Stimulated activated CD4-positive, alpha-beta T cell treated with anti-CD3 and anti-CD28 coated beads, TNF-alpha, amount 100 ng/mL, for 24 hours (primary cell): Measurements from ENCODE around the gene PRAMEF26.
"Not testable (repeated sequence)": the region's sequence is repeated elsewhere in the genome, so short reads cannot be mapped to it uniquely, and the experiment has no call there.

Experiments
- DNase-seq, 3 experiments: peaks; one replicate each; pipeline ENCODE4 v3.0.0-alpha.2; 2020; ENCODE audit warnings: low read depth in 3 of 3

PRAMEF26 gene

GRCh38 chr1:13155909-13156308, at the start of gene PRAMEF26:
Gene PRAMEF26 (minus strand): TSS chr1:13156009. CDS start chr1:13153095, 2,914 bp downstream.
- not testable (repeated sequence) for DNase-seq

GRCh38 chr1:13201309-13201708, 45.5 kb upstream of the PRAMEF26 start, which contains the start of gene PRAMEF13:
Gene PRAMEF13 (minus strand): TSS chr1:13201409. CDS start chr1:13199589, 1,820 bp downstream.
- not testable (repeated sequence) for DNase-seq

DNA sequence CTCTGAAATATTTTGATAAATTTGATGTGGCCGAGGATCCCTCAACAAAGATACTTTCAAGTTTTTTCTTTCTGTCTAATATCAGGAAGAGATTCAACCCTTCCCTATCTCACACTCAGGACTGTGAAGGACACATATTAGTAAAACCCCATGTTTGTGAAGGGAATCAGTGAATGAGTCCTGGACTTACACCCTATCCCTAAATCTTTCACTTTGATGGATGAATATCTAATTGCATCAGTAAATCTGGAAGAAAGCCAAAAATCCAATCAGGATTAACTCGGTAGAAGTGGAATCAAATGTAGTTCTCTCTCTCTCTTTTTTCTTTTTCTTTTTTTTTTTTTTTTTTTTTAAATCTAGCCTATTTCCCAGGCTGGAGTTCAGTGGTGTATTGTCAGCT, 15.7 kb upstream of the PRAMEF26 start, which contains the start of gene PRAMEF9:
Gene PRAMEF9, plus strand, starts transcription at position 301 of the 400 bp plus-strand sequence. CDS start 3,433 bp downstream, outside the sequence.
- not testable (repeated sequence) for DNase-seq

DNA sequence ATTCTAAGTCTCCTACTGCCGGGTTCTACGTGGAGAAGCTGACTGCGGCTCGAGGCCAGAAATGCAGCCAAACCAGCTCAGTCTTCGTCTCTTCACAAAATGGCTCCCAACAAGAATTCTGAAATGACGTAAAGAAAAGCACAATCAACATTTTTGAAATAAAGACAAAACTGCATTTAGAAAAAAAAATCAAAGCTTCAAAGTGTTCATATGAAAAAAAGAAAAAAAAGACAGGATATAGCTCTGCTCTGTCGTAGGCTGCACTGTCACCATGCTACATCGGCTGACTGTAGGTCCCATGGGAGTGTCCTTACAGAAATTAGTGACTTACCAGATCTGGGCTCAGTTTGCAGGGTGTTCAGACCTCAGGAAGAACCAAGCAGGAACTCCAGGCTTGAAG, 9.7 kb upstream of the PRAMEF26 start, which contains the start of gene HNRNPCL4:
Gene HNRNPCL4, minus strand, starts transcription at position 101 of the 400 bp plus-strand sequence. CDS start 164 bp downstream, outside the sequence.
- DNase-seq = not testable (repeated sequence)

DNA sequence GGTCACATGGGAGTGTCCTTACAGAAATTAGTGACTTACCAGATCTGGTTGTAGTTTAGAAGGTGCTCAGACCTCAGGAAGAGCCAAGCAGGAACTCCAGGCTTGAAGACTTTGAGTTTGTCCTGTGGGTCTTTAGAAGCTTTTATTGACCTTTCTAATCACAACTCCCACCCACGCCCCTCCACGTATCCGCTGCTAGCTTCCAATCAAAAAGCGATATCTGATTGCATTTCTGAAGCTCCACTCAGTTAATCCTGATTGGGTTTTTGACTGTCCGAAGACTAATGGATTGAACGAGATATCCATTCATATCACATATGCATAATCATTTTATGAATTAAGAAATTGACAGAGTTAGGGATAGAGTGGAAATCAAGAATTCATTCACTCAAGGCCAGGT, 39.1 kb downstream of the PRAMEF26 start, which contains the start of gene HNRNPCL2:
Gene HNRNPCL2, minus strand, starts transcription at position 101 of the 400 bp plus-strand sequence. CDS start 454 bp downstream, outside the sequence.
- DNase-seq = not testable (repeated sequence)
